SK-N-SH (cell line): Measurements from ENCODE around the gene CD2AP.

Experiments
- ELF1 ChIP-seq: IDR thresholded peaks from 2 replicates; pipeline ENCODE4 v1.4.0; 2012
- EP300 ChIP-seq, 2 experiments: IDR thresholded peaks; 2 replicates each; pipeline versions ENCODE4 v1.4.0 to v1.6.1; 2012; ENCODE audit warnings: borderline replicate concordance in 1 of 2, low read depth in 1 of 2, low read length in 1 of 2
- EZH2phosphoT487 ChIP-seq: fragments of 200-600 bp; sonication (generic); IDR thresholded peaks from 2 replicates; pipeline ENCODE4 v1.6.1; 2017; ENCODE audit warnings: low read depth, mixed run types, mild to moderate bottlenecking, antibody characterized with exemption, moderate library complexity, borderline replicate concordance
- MXI1 ChIP-seq: IDR thresholded peaks from 2 replicates; pipeline ENCODE4 v1.6.1; 2012; ENCODE audit warnings: mild to moderate bottlenecking, low read depth, low read length, improper control_type of control experiment
- RAD21 ChIP-seq: IDR thresholded peaks from 2 replicates; pipeline ENCODE4 v1.6.1; 2012; ENCODE audit warnings: mild to moderate bottlenecking, low read length
- RCOR1 ChIP-seq: fragments of 150-350 bp; IDR thresholded peaks from 2 replicates; pipeline ENCODE4 v1.6.1; 2017; ENCODE audit warnings: antibody characterized with exemption, low read length
- RXRA ChIP-seq: IDR thresholded peaks from 2 replicates; pipeline ENCODE4 v1.4.0; 2012; ENCODE audit warnings: low read depth, mild to moderate bottlenecking, borderline replicate concordance
- SMC3 ChIP-seq: IDR thresholded peaks from 2 replicates; pipeline ENCODE4 v1.6.1; 2012; ENCODE audit warnings: low read depth, low read length, improper control_type of control experiment
- TAF1 ChIP-seq: IDR thresholded peaks from 2 replicates; pipeline ENCODE4 v1.6.1; 2012; ENCODE audit warnings: low read depth, mild to moderate bottlenecking, low read length, moderate library complexity, borderline replicate concordance
- TEAD4 ChIP-seq: IDR thresholded peaks from 2 replicates; pipeline ENCODE4 v1.4.0; 2012; ENCODE audit warnings: mild to moderate bottlenecking, borderline replicate concordance; ENCODE audit not compliant: insufficient read depth
- TF ChIP-seq, protein P1 (sequence below): fragments of 150-350 bp; IDR thresholded peaks from 2 replicates; pipeline ENCODE4 v1.6.1; 2017; ENCODE audit warnings: antibody characterized with exemption, low read length, low read depth, borderline replicate concordance
- TF ChIP-seq, protein P2 (sequence below): IDR thresholded peaks from 2 replicates; pipeline ENCODE4; 2012
- TF ChIP-seq, protein P3 (sequence below): fragments of 200-600 bp; sonication (generic); IDR thresholded peaks from 2 replicates; pipeline ENCODE4 v1.6.1; 2017; ENCODE audit warnings: antibody characterized with exemption, mild to moderate bottlenecking, moderate library complexity

DNA sequence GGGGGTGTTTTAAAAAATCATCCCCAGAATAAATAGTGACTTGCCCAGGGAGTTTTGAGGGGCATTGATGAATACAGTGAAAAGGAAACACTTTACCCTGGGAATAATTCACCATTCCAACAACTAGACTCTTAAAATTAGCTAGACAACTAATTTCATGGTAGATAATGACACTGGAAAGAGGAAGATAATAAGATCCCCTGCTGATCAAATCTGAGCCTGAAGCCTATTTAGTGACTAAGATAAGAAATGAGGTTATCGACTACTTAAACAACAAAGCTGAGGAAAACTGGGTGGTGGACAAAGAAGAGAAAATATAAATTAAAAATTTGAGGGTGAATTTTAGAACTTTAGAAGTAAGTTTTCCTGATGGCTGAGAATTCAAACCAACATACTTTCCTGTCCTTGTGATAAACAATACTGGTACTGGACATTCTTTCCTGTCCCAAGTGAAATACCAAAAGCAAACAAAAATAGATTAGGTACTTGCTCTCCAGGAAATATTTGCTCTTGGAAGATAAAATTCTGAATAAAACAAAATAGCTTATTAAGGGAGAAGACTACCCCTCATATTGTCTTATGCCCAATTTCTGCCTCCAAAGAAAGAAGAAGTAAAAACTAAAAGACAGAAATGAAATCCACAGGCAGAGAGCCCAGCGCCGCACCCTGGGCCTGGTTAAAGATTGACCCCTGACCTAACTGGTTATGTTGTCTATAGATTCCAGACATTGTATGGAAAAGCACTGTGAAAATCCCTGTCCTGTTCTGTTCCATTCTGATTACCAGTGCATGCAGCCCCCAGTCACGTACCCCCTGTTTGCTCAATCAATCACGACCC is 156.8 kb downstream of the CD2AP start:
- TF ChIP-seq, protein P1, sequence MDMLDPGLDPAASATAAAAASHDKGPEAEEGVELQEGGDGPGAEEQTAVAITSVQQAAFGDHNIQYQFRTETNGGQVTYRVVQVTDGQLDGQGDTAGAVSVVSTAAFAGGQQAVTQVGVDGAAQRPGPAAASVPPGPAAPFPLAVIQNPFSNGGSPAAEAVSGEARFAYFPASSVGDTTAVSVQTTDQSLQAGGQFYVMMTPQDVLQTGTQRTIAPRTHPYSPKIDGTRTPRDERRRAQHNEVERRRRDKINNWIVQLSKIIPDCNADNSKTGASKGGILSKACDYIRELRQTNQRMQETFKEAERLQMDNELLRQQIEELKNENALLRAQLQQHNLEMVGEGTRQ: no peak
- TF ChIP-seq, protein P2, sequence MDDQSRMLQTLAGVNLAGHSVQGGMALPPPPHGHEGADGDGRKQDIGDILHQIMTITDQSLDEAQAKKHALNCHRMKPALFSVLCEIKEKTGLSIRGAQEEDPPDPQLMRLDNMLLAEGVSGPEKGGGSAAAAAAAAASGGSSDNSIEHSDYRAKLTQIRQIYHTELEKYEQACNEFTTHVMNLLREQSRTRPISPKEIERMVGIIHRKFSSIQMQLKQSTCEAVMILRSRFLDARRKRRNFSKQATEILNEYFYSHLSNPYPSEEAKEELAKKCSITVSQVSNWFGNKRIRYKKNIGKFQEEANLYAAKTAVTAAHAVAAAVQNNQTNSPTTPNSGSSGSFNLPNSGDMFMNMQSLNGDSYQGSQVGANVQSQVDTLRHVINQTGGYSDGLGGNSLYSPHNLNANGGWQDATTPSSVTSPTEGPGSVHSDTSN: no peak
- TF ChIP-seq SMC3 (no peak), RCOR1 (no peak), TAF1 (no peak), ELF1 (no peak), EP300 (IDR thresholded peaks at IDR 0.05; ENCODE audit: borderline replicate concordance in 1 of 2, low read depth in 1 of 2, low read length in 1 of 2) (no peak), EZH2phosphoT487 (no peak), RAD21 (no peak), TEAD4 (no peak), MXI1 (no peak), RXRA (no peak)
- TF ChIP-seq, protein P3, sequence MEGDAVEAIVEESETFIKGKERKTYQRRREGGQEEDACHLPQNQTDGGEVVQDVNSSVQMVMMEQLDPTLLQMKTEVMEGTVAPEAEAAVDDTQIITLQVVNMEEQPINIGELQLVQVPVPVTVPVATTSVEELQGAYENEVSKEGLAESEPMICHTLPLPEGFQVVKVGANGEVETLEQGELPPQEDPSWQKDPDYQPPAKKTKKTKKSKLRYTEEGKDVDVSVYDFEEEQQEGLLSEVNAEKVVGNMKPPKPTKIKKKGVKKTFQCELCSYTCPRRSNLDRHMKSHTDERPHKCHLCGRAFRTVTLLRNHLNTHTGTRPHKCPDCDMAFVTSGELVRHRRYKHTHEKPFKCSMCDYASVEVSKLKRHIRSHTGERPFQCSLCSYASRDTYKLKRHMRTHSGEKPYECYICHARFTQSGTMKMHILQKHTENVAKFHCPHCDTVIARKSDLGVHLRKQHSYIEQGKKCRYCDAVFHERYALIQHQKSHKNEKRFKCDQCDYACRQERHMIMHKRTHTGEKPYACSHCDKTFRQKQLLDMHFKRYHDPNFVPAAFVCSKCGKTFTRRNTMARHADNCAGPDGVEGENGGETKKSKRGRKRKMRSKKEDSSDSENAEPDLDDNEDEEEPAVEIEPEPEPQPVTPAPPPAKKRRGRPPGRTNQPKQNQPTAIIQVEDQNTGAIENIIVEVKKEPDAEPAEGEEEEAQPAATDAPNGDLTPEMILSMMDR: no peak
